DND-41 (cell line): ENCODE data around the gene COMMD7.

Experiments used
- ATAC-seq: fragments of 200-7000 bp; cut with Tn5 transposase; 3 replicates; pipeline ENCODE4 v1.9.1; 2021; ENCODE audit warnings: low read depth; ENCODE audit not compliant: insufficient read depth
- DNase-seq: peaks from one replicate; pipeline ENCODE4 v3.0.0-alpha.2; 2020
- H2AFZ ChIP-seq: 2 replicates; pipeline ENCODE4 v1.6.0; 2012; ENCODE audit warnings: low read depth, low read length
- H3K27ac ChIP-seq: 2 replicates; pipeline ENCODE4 v1.5.1; 2012; ENCODE audit warnings: low read length, inconsistent platforms
- H3K27me3 ChIP-seq: fragments of 200-600 bp; sonication (generic); 2 replicates; pipeline ENCODE4 v1.6.0; 2012; ENCODE audit warnings: low read length, mild to moderate bottlenecking, inconsistent platforms; ENCODE audit not compliant: insufficient read depth, poor library complexity
- H3K36me3 ChIP-seq: 2 replicates; pipeline ENCODE4 v1.5.1; 2012; ENCODE audit warnings: low read length, inconsistent platforms; ENCODE audit not compliant: insufficient read depth
- H3K4me1 ChIP-seq: 2 replicates; pipeline ENCODE4 v1.5.1; 2012; ENCODE audit warnings: mild to moderate bottlenecking, low read length; ENCODE audit not compliant: insufficient read depth
- H3K4me2 ChIP-seq: 2 replicates; pipeline ENCODE4 v1.6.0; 2012; ENCODE audit warnings: mild to moderate bottlenecking, moderate library complexity, low read length, inconsistent platforms; ENCODE audit not compliant: insufficient read depth
- H3K4me3 ChIP-seq, 2 experiments: fragments of 200-600 bp in 1 of 2; shearing (Covaris generic) in 1 of 2; 2 replicates each; pipeline ENCODE4 v1.5.1; 2012 to 2016; ENCODE audit warnings: inconsistent platforms in 2 of 2, low read length in 2 of 2, mild to moderate bottlenecking in 2 of 2, low read depth in 1 of 2, moderate library complexity in 1 of 2
- H3K79me2 ChIP-seq: 2 replicates; pipeline ENCODE4 v1.6.0; 2012; ENCODE audit warnings: low read length, inconsistent platforms; ENCODE audit not compliant: insufficient read depth
- H3K9ac ChIP-seq: 2 replicates; pipeline ENCODE4 v1.6.0; 2012; ENCODE audit warnings: low read depth, mild to moderate bottlenecking, inconsistent platforms, low read length, moderate library complexity
- H3K9me3 ChIP-seq: 2 replicates; pipeline ENCODE4 v1.5.1; 2012; ENCODE audit warnings: low read length, moderate library complexity, mild to moderate bottlenecking, inconsistent platforms; ENCODE audit not compliant: insufficient read depth, severe bottlenecking
- H4K20me1 ChIP-seq: 2 replicates; pipeline ENCODE4 v1.6.0; 2012; ENCODE audit warnings: low read length; ENCODE audit not compliant: insufficient read depth
- EZH2 ChIP-seq: IDR thresholded peaks from 3 replicates; pipeline ENCODE4 v1.6.1; 2012; ENCODE audit warnings: borderline replicate concordance, low read depth, mild to moderate bottlenecking, moderate library complexity, low read length, inconsistent platforms; ENCODE audit not compliant: severe bottlenecking
- TF ChIP-seq, protein P1 (sequence below): IDR thresholded peaks from 2 replicates; pipeline ENCODE4 v1.5.1; 2012; ENCODE audit warnings: borderline replicate concordance, low read length, moderate library complexity, mild to moderate bottlenecking; ENCODE audit not compliant: poor library complexity, severe bottlenecking; ENCODE audit errors: extremely low read depth

Gene COMMD7

GRCh38 chr20:32786059-32786760 lies 42.9 kb upstream of the COMMD7 start:
- Histone ChIP-seq H4K20me1 (no peaks in the 10 kb centered on the region), H3K9ac (no peak overlapping the region), H3K4me2 (no peak overlapping the region), H3K36me3 (peaks cover 50% of the 10 kb centered on the region), H3K79me2 (no peaks in the 10 kb centered on the region), H2AFZ (no peak overlapping the region), H3K27ac (no peak overlapping the region), H3K27me3 (no peaks in the 10 kb centered on the region), H3K4me1 (no peaks in the 10 kb centered on the region), H3K9me3 (no peaks in the 10 kb centered on the region), H3K4me3 (no peak overlapping the region)
- TF ChIP-seq, protein P1, sequence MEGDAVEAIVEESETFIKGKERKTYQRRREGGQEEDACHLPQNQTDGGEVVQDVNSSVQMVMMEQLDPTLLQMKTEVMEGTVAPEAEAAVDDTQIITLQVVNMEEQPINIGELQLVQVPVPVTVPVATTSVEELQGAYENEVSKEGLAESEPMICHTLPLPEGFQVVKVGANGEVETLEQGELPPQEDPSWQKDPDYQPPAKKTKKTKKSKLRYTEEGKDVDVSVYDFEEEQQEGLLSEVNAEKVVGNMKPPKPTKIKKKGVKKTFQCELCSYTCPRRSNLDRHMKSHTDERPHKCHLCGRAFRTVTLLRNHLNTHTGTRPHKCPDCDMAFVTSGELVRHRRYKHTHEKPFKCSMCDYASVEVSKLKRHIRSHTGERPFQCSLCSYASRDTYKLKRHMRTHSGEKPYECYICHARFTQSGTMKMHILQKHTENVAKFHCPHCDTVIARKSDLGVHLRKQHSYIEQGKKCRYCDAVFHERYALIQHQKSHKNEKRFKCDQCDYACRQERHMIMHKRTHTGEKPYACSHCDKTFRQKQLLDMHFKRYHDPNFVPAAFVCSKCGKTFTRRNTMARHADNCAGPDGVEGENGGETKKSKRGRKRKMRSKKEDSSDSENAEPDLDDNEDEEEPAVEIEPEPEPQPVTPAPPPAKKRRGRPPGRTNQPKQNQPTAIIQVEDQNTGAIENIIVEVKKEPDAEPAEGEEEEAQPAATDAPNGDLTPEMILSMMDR = no peak
- TF ChIP-seq EZH2 = no peak
- ATAC-seq (no peak), DNase-seq (no peak)

- DNase-seq = no peak
- H3K9me3 ChIP-seq = no peaks in the 10 kb centered on the region
- TF ChIP-seq, protein P1 = no peak
- no peak for TF ChIP-seq EZH2
- H3K4me3 ChIP-seq = no peak overlapping the region
- no peak overlapping the region for H3K4me2 ChIP-seq
- no peak for ATAC-seq
- H3K36me3 ChIP-seq = peaks cover 55% of the 10 kb centered on the region
- no peak overlapping the region for H3K27ac ChIP-seq
- H2AFZ ChIP-seq = no peak overlapping the region
- H3K79me2 ChIP-seq = no peaks in the 10 kb centered on the region
- no peaks in the 10 kb centered on the region for H3K27me3 ChIP-seq
- H3K4me1 ChIP-seq = no peaks in the 10 kb centered on the region
- H3K9ac ChIP-seq = no peak overlapping the region
- H4K20me1 ChIP-seq = no peaks in the 10 kb centered on the region
Observed at GRCh38 chr20:32784369-32785080, 41.3 kb upstream of the COMMD7 start.

GRCh38 chr20:32780749-32781655 lies 37.7 kb upstream of the COMMD7 start:
- TF ChIP-seq EZH2 = no peak
- TF ChIP-seq, protein P1 = no peak
- Histone ChIP-seq H3K27ac (no peak overlapping the region), H3K4me1 (peaks cover 24% of the 10 kb centered on the region), H2AFZ (no peak overlapping the region), H3K27me3 (no peaks in the 10 kb centered on the region), H3K36me3 (peaks cover 28% of the 10 kb centered on the region), H4K20me1 (0 out of 2 replicates have a peak, but pooled peaks cover 3% of the 10 kb centered on the region), H3K4me2 (no peak overlapping the region), H3K4me3 (no peak overlapping the region), H3K9me3 (no peaks in the 10 kb centered on the region), H3K9ac (no peak overlapping the region), H3K79me2 (peaks cover 11% of the 10 kb centered on the region; the same call in 1 of the 2 replicates)
- DNase-seq (no peak), ATAC-seq (no peak)
